WTC11 (cell line): Measurements from ENCODE around the gene TRIP12. TPM values are rescaled to one million over a fixed set of nuclear protein-coding genes. Genes with fewer than 3 reads are reported as not detected.

Experiments
- ATAC-seq: fragments of 200-7000 bp; cut with Tn5 transposase; 2 replicates; pipeline ENCODE4 v1.10.0; 2021; ENCODE audit warnings: mild to moderate bottlenecking, moderate library complexity
- CTCF ChIA-PET: fragments of 300-600 bp; sonication (Branson Sonifier 250); formaldehyde crosslinking; loops from one replicate; lab custom pipeline; 2021; ENCODE audit warnings: antibody characterized with exemption; lab: Charles Lee
- POLR2A ChIA-PET: fragments of 350-600 bp; sonication (Branson Sonifier 250); formaldehyde crosslinking; loops from one replicate; lab custom pipeline; 2021; ENCODE audit warnings: antibody characterized with exemption; lab: Charles Lee
- DNase-seq: peaks from one replicate; pipeline ENCODE4 v3.0.0; 2021; ENCODE audit warnings: low spot score
- H3K27ac Mint-ChIP-seq: 2 replicates; pipeline ENCODE4 v1.8.0; 2021; ENCODE audit warnings: mixed read lengths
- H3K27me3 Mint-ChIP-seq: 2 replicates; pipeline ENCODE4 v1.8.0; 2021; ENCODE audit warnings: low read depth, mild to moderate bottlenecking, moderate library complexity, mixed read lengths
- H3K36me3 Mint-ChIP-seq: 2 replicates; pipeline ENCODE4 v1.8.0; 2021; ENCODE audit warnings: mixed read lengths
- H3K4me1 Mint-ChIP-seq: 2 replicates; pipeline ENCODE4 v1.8.0; 2022; ENCODE audit warnings: mixed read lengths
- H3K4me3 Mint-ChIP-seq: 2 replicates; pipeline ENCODE4 v1.8.0; 2021; ENCODE audit warnings: mild to moderate bottlenecking, moderate library complexity, mixed read lengths
- H3K9me3 Mint-ChIP-seq: 2 replicates; pipeline ENCODE4 v1.8.0; 2021; ENCODE audit warnings: mixed read lengths
- GABPB1 ChIP-seq: sonication (generic); formaldehyde crosslinking; IDR thresholded peaks from 2 replicates; pipeline ENCODE4 v1.8.1; 2023; ENCODE audit warnings: mild to moderate bottlenecking, missing genetic modification reagents
- OVOL2 ChIP-seq: fragments of 250-450 bp; sonication (Bioruptor Pico); IDR thresholded peaks from 2 replicates; pipeline ENCODE4 v1.9.0; 2021; ENCODE audit warnings: mild to moderate bottlenecking, borderline replicate concordance
- SMAD3 ChIP-seq: sonication (generic); formaldehyde crosslinking; IDR thresholded peaks from 2 replicates; pipeline ENCODE4 v1.8.0; 2022; ENCODE audit warnings: missing genetic modification reagents, mild to moderate bottlenecking, borderline replicate concordance
- ZNF138 ChIP-seq: sonication (generic); formaldehyde crosslinking; conservative IDR thresholded peaks from 2 replicates; pipeline ENCODE4 v1.8.1; 2022; ENCODE audit warnings: mild to moderate bottlenecking, moderate library complexity, missing genetic modification reagents
- ZNF317 ChIP-seq: sonication (generic); formaldehyde crosslinking; IDR thresholded peaks from 2 replicates; pipeline ENCODE4 v1.8.1; 2023; ENCODE audit warnings: low read depth, mild to moderate bottlenecking, moderate library complexity, missing genetic modification reagents, borderline replicate concordance
- total RNA-seq: library from RNA; stranded (reverse); gene quantifications from 3 replicates; pipeline ENCODE4 v1.2.3, GENCODE V29; 2021
- TF ChIP-seq, protein P1 (sequence below): fragments of 250-450 bp; sonication (Bioruptor Pico); IDR thresholded peaks from 2 replicates; pipeline ENCODE4 v1.9.0; 2021; ENCODE audit warnings: mild to moderate bottlenecking
- TF ChIP-seq, protein P2 (sequence below): fragments of 200-600 bp; IDR thresholded peaks from 2 replicates; pipeline ENCODE4 v1.8.0; 2022; ENCODE audit warnings: antibody characterized with exemption
- TF ChIP-seq, protein P3 (sequence below): sonication (generic); formaldehyde crosslinking; IDR thresholded peaks from 2 replicates; pipeline ENCODE4 v1.8.0; 2023; ENCODE audit warnings: mild to moderate bottlenecking, missing genetic modification reagents
- TF ChIP-seq, protein P4 (sequence below): sonication (generic); formaldehyde crosslinking; IDR thresholded peaks from 2 replicates; pipeline ENCODE4 v1.8.0; 2022; ENCODE audit warnings: mild to moderate bottlenecking, missing genetic modification reagents
- TF ChIP-seq, protein P5 (sequence below): sonication (generic); formaldehyde crosslinking; conservative IDR thresholded peaks from 2 replicates; pipeline ENCODE4 v1.8.1; 2023; ENCODE audit warnings: mild to moderate bottlenecking, low read depth, missing genetic modification reagents, moderate library complexity
- TF ChIP-seq, protein P6 (sequence below): sonication (generic); formaldehyde crosslinking; IDR thresholded peaks from 2 replicates; pipeline ENCODE4 v1.8.0; 2023; ENCODE audit warnings: missing genetic modification reagents, mild to moderate bottlenecking, borderline replicate concordance

TRIP12 gene
- total RNA-seq, 1 experiment from 2014 or later: 149 TPM

DNA sequence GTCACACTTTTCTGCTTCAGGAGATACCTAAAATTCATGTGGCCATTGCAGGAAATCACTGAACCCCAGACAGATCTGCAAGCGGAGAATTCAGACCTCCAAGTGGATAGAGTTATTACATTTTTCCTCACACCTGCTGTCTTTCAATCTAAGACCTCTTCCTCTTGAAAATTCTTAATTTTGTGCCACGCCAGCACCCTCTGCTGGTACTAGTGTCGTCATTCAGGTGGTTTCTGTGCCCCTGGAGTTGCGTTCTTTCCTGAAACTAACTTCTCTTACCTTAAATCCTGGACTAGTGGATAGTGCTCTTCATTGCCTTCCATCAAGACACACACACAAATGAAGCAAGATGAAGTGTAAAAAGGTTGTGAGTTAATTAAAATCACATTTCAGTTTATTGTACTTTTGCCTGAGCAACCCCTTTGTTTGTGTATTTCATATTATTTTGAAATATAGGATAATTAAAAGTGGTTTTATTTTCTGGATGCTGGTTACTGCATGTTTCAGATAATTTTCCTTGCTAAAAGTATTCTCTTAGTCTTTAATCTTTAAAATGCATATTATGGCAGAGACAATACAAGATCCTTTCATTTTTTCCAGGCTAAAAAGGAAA is 205.8 kb downstream of the TRIP12 start:
- ATAC-seq: no peak
- H3K9me3 Mint-ChIP-seq: no peaks in the 10 kb centered on the region
- POLR2A ChIA-PET: no interaction called here
- H3K36me3 Mint-ChIP-seq: no peaks in the 10 kb centered on the region
- CTCF ChIA-PET: interaction anchor here (0.6 to 1.4 kb wide), 3 partner anchors 9 to 1825 kb away, joined by 3 to 4 read pairs (median 3); no protein-coding TSS in a partner anchor
- peak; percentile 51 for DNase-seq
- TF ChIP-seq, protein P1, sequence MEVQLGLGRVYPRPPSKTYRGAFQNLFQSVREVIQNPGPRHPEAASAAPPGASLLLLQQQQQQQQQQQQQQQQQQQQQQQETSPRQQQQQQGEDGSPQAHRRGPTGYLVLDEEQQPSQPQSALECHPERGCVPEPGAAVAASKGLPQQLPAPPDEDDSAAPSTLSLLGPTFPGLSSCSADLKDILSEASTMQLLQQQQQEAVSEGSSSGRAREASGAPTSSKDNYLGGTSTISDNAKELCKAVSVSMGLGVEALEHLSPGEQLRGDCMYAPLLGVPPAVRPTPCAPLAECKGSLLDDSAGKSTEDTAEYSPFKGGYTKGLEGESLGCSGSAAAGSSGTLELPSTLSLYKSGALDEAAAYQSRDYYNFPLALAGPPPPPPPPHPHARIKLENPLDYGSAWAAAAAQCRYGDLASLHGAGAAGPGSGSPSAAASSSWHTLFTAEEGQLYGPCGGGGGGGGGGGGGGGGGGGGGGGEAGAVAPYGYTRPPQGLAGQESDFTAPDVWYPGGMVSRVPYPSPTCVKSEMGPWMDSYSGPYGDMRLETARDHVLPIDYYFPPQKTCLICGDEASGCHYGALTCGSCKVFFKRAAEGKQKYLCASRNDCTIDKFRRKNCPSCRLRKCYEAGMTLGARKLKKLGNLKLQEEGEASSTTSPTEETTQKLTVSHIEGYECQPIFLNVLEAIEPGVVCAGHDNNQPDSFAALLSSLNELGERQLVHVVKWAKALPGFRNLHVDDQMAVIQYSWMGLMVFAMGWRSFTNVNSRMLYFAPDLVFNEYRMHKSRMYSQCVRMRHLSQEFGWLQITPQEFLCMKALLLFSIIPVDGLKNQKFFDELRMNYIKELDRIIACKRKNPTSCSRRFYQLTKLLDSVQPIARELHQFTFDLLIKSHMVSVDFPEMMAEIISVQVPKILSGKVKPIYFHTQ (CRISPR knock-in tag): no peak
- TF ChIP-seq, protein P2, sequence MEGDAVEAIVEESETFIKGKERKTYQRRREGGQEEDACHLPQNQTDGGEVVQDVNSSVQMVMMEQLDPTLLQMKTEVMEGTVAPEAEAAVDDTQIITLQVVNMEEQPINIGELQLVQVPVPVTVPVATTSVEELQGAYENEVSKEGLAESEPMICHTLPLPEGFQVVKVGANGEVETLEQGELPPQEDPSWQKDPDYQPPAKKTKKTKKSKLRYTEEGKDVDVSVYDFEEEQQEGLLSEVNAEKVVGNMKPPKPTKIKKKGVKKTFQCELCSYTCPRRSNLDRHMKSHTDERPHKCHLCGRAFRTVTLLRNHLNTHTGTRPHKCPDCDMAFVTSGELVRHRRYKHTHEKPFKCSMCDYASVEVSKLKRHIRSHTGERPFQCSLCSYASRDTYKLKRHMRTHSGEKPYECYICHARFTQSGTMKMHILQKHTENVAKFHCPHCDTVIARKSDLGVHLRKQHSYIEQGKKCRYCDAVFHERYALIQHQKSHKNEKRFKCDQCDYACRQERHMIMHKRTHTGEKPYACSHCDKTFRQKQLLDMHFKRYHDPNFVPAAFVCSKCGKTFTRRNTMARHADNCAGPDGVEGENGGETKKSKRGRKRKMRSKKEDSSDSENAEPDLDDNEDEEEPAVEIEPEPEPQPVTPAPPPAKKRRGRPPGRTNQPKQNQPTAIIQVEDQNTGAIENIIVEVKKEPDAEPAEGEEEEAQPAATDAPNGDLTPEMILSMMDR: peak; percentile 36; the same call in 1 of the 2 replicates
- no peak overlapping the region for H3K27ac Mint-ChIP-seq
- H3K4me3 Mint-ChIP-seq: peak overlapping the region; percentile 65
- peaks cover 20% of the 10 kb centered on the region for H3K4me1 Mint-ChIP-seq
- H3K27me3 Mint-ChIP-seq: peaks cover 56% of the 10 kb centered on the region

DNA sequence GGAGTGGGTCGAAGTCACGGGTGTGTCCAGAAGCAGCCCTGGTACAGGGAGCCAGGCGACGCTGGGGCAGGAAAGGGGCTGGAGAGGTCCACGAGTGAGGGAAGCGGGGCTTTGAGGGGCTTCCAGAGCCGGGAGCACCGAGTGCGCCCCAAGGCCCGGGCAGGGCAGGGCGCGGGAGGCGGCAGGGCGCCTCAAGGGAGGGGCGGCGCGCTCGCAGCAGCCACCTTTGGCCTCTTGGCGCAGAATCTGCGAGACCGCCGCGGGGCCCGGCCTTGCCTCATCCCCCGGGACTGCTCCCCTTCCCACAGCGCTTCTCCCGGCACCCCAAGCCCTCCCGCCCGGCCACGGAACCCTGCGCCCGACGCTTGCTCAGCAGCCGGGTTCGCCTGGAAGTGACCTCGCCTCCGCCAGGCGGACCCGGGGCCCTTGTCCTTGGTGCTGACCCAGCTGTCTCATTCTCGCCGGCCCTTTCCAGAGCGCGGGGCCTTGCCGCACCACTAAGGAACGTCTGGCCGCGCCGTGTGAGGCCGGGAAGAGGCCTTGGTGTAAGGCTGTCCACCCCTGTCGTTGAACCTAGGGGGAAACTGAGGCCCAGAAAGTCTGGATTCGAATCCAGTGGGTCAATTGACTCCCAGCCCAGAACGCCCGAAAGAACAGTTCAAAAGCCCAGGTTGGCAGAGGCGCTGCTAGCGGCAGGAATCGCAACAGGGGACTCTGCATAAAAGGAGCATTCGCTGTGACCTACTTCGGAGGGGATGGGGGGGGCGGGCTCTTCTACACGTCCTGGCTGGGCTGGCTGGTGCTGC is 206.9 kb downstream of the TRIP12 start:
- Mint-ChIP-seq H3K4me1 (peaks cover 20% of the 10 kb centered on the region), H3K27me3 (peaks cover 58% of the 10 kb centered on the region), H3K4me3 (peak overlapping the region; percentile 65)
- TF ChIP-seq, protein P3, sequence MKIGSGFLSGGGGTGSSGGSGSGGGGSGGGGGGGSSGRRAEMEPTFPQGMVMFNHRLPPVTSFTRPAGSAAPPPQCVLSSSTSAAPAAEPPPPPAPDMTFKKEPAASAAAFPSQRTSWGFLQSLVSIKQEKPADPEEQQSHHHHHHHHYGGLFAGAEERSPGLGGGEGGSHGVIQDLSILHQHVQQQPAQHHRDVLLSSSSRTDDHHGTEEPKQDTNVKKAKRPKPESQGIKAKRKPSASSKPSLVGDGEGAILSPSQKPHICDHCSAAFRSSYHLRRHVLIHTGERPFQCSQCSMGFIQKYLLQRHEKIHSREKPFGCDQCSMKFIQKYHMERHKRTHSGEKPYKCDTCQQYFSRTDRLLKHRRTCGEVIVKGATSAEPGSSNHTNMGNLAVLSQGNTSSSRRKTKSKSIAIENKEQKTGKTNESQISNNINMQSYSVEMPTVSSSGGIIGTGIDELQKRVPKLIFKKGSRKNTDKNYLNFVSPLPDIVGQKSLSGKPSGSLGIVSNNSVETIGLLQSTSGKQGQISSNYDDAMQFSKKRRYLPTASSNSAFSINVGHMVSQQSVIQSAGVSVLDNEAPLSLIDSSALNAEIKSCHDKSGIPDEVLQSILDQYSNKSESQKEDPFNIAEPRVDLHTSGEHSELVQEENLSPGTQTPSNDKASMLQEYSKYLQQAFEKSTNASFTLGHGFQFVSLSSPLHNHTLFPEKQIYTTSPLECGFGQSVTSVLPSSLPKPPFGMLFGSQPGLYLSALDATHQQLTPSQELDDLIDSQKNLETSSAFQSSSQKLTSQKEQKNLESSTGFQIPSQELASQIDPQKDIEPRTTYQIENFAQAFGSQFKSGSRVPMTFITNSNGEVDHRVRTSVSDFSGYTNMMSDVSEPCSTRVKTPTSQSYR (CRISPR knock-in tag): 0 out of 2 replicates have a peak, but pooled peaks have one; percentile 45
- 0 out of 2 replicates have a peak, but pooled peaks have one; percentile 34 for TF ChIP-seq ZNF317 (CRISPR knock-in tag)
- TF ChIP-seq OVOL2: no peak
- TF ChIP-seq GABPB1 (CRISPR knock-in tag): 0 out of 2 replicates have a peak, but pooled peaks have one; percentile 39
- TF ChIP-seq, protein P4, sequence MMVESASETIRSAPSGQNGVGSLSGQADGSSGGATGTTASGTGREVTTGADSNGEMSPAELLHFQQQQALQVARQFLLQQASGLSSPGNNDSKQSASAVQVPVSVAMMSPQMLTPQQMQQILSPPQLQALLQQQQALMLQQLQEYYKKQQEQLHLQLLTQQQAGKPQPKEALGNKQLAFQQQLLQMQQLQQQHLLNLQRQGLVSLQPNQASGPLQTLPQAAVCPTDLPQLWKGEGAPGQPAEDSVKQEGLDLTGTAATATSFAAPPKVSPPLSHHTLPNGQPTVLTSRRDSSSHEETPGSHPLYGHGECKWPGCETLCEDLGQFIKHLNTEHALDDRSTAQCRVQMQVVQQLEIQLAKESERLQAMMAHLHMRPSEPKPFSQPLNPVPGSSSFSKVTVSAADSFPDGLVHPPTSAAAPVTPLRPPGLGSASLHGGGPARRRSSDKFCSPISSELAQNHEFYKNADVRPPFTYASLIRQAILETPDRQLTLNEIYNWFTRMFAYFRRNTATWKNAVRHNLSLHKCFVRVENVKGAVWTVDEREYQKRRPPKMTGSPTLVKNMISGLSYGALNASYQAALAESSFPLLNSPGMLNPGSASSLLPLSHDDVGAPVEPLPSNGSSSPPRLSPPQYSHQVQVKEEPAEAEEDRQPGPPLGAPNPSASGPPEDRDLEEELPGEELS: peak; percentile 78
- TF ChIP-seq ZNF138 (CRISPR knock-in tag): 0 out of 2 replicates have a peak, but pooled peaks have one; percentile 37
- TF ChIP-seq, protein P5, sequence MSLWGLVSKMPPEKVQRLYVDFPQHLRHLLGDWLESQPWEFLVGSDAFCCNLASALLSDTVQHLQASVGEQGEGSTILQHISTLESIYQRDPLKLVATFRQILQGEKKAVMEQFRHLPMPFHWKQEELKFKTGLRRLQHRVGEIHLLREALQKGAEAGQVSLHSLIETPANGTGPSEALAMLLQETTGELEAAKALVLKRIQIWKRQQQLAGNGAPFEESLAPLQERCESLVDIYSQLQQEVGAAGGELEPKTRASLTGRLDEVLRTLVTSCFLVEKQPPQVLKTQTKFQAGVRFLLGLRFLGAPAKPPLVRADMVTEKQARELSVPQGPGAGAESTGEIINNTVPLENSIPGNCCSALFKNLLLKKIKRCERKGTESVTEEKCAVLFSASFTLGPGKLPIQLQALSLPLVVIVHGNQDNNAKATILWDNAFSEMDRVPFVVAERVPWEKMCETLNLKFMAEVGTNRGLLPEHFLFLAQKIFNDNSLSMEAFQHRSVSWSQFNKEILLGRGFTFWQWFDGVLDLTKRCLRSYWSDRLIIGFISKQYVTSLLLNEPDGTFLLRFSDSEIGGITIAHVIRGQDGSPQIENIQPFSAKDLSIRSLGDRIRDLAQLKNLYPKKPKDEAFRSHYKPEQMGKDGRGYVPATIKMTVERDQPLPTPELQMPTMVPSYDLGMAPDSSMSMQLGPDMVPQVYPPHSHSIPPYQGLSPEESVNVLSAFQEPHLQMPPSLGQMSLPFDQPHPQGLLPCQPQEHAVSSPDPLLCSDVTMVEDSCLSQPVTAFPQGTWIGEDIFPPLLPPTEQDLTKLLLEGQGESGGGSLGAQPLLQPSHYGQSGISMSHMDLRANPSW: no peak
- TF ChIP-seq SMAD3 (CRISPR knock-in tag): peak; percentile 54; the same call in 1 of the 2 replicates
- TF ChIP-seq, protein P6, sequence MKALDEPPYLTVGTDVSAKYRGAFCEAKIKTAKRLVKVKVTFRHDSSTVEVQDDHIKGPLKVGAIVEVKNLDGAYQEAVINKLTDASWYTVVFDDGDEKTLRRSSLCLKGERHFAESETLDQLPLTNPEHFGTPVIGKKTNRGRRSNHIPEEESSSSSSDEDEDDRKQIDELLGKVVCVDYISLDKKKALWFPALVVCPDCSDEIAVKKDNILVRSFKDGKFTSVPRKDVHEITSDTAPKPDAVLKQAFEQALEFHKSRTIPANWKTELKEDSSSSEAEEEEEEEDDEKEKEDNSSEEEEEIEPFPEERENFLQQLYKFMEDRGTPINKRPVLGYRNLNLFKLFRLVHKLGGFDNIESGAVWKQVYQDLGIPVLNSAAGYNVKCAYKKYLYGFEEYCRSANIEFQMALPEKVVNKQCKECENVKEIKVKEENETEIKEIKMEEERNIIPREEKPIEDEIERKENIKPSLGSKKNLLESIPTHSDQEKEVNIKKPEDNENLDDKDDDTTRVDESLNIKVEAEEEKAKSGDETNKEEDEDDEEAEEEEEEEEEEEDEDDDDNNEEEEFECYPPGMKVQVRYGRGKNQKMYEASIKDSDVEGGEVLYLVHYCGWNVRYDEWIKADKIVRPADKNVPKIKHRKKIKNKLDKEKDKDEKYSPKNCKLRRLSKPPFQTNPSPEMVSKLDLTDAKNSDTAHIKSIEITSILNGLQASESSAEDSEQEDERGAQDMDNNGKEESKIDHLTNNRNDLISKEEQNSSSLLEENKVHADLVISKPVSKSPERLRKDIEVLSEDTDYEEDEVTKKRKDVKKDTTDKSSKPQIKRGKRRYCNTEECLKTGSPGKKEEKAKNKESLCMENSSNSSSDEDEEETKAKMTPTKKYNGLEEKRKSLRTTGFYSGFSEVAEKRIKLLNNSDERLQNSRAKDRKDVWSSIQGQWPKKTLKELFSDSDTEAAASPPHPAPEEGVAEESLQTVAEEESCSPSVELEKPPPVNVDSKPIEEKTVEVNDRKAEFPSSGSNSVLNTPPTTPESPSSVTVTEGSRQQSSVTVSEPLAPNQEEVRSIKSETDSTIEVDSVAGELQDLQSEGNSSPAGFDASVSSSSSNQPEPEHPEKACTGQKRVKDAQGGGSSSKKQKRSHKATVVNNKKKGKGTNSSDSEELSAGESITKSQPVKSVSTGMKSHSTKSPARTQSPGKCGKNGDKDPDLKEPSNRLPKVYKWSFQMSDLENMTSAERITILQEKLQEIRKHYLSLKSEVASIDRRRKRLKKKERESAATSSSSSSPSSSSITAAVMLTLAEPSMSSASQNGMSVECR (CRISPR knock-in tag): peak; percentile 90; the same call in 1 of the 2 replicates

More for the DNA sequence above, 206.9 kb downstream of the TRIP12 start:
- H3K27ac Mint-ChIP-seq: no peak overlapping the region
- DNase-seq (peak; percentile 87), ATAC-seq (peak; percentile 74)
- H3K36me3 Mint-ChIP-seq: no peaks in the 10 kb centered on the region
- no peaks in the 10 kb centered on the region for H3K9me3 Mint-ChIP-seq
- POLR2A ChIA-PET: interaction anchor here (0.6 kb wide), 1 partner anchor 35 kb away, joined by 4 read pairs; no protein-coding TSS in a partner anchor
- CTCF ChIA-PET: interaction anchor here (0.6 to 1.7 kb wide), 10 partner anchors 14 to 284 kb away, joined by 3 to 10 read pairs (median 4); no protein-coding TSS in a partner anchor
